ENCODE measurements around the gene DEAF1.

The DEAF1 gene

DNA sequence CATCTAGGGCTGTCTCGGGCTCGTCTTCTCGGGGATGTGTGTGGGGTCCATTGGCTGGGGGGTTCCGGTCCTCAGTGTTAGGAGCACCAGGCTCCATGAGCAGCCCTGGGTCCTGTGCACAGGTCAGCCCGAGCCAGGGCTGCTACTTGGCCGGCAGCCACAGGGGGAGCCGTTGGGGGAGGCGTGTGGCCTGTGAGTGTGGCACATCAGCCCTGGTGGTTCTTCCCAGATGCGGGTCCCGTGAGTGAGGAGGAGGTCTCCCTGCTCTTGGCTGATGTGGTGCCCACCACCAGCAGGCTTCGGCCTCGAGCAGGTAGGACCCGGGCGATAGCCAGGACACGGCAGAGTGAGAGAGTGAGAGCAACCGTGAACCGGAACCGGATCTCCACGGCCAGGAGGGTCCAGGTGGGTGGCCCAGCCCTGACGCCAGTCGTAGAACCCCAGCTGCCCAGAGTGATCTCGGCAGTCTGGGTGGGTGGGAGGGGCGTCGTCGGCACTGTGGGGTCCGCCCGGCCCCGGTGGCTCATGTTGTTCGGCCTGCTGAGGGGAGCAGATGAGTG, 97.8 kb downstream of the DEAF1 start:
- H3K4me3 ChIP-seq (ENCODE audit: low read depth, low read length), result no peak overlapping the region

DNA sequence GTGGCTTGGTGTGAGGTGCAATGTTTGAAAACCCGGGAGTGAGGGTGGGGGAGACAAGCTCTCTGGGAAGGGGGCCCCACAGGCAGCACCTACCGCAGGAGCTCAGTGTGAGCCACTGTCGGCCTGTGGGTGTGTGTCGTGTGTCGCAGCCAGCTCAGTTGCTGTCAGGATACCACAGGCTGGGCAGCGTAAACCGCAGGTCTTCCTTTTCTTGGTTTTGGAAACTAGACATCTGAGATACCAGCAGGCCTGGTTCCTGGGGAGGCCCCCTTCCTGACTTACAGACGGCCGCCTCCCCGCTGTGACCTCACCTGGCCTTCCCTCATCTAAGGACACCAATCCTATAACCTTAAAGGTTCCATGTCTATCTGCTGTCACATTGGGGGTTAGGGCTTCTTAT, 98.6 kb downstream of the DEAF1 start:
- no peak overlapping the region for H3K4me3 ChIP-seq (ENCODE audit: low read depth, low read length)

DNA sequence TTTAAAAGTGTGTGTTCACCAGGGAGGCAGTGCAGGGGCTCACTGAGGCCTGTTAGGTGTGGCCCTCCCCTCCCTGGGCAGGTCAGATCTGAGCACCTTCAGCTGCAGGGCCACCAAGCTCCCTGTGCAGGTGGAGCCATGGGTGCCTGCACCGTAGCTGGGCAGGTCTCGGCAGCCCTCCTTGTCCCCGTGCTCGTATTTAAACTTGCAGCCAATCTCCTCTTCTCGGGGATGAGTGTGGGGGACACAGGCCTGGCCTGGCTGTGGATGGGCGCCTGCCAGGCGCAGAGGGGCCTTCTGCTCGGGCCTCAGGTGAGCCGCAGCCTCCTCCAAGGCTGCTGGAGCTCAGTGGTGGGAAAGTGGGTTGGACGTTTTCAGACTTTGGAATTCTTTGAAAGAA, 99.6 kb downstream of the DEAF1 start:
- H3K4me3 ChIP-seq (ENCODE audit: low read depth, low read length), result no peak overlapping the region
